Effector CD8-positive, alpha-beta T cell (primary cell): ENCODE data around the gene FXR2.
A peak's percentile ranks its signal among the peaks of the same experiment; 100 is the strongest.
"Not testable (repeated sequence)": the region's sequence is repeated elsewhere in the genome, so short reads cannot be mapped to it uniquely, and the experiment has no call there.

Experiments used
- DNase-seq: peaks from one replicate; lab custom pipeline; 2025; lab: John Stamatoyannopoulos, UW
- total RNA-seq, 4 experiments: gene quantifications; one replicate each; lab custom pipeline; 2026; lab: John Stamatoyannopoulos, UW

Gene FXR2
- 86.1 to 104 (median 100) reads per million in 4 experiments for total RNA-seq

DNA sequence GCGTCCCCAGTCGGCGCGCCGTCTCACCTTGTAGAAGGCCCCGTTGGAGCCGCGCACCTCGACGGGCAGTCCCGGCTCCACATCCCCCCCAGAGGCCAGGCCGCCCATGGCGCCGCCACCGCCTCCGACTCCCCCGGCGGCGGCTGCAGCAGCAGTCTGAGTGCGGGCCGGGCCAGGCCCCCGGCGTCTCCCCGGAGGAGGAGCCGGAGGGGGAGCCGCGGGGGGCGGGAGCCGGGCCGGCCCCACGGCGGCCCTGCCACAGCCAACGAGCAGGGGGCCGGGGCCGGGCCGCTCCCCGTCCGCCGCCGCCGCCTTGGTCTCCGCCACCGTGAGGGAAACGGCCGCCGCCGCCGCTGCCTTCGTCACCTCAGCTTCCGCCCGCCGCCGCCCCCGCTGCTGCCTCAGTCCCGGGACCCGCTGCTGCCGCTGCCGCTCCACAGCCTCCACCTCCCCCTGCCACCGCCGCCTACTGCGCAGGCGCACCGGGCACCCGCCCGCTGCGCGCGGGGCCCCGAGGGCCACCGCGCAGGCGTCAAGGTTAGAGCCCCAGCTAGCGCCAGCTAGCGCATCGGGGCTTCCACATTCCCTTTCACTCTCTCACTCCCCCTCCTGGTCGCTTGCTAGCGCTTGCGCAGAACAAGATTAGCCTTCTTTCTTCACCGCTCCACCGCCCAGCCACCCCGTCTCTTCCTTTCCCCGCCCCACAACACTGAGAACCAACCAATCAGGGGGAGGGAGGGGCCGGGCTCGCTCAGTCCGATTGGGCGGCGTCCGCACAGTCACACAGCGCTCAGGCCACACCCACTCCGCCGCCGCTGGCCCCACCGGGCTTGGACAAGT is at the start of gene FXR2:
TSS of gene FXR2 (minus strand) at position 473 of the 840 bp plus-strand sequence. CDS start at position 108, 365 bp downstream.
- DNase-seq: peak; percentile 97

DNA sequence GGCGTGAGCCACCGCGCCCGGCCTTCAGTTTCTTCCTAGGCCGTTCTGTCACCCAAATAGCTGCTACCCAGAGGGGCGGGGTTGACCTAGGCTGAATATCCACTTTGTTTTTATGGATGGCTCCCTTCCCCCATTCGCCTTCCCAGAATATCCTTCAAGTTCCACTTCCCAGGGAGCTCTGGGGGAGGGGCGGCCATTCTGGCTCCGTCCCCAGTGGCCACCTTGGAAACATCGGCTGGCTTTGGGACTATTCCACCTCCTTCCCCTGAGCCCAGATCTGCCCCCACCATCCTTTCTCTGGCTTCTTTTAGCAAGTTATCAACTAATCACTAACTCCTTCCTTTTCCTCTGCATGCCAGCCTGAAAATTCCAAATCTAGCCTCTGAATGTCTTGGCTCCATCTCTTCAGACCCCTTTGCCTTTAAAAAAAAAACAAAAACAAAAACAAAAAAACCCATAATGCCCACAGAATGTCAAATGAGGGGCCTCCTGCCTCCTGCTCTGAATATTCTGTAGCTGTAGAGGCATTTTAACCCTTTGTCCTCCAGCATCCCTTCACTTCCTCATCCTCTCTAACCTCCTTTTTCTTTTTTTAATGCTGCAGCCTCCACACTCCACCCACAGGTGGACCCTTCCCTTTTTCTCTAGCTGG is 42.4 kb upstream of the FXR2 start:
- DNase-seq: no peak

DNA sequence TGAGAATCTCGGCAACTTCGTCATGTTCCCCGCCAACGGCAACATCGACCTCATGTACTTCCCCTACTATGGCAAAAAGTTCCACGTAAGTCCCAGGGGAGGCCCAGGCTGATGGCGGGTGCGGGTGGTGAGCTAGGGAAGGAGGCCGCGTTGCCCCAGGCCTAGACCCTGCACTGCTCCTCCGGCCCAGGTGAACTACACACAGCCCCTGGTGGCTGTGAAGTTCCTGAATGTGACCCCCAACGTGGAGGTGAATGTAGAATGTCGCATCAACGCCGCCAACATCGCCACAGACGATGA is 40.8 kb upstream of the FXR2 start:
- no peak for DNase-seq

DNA sequence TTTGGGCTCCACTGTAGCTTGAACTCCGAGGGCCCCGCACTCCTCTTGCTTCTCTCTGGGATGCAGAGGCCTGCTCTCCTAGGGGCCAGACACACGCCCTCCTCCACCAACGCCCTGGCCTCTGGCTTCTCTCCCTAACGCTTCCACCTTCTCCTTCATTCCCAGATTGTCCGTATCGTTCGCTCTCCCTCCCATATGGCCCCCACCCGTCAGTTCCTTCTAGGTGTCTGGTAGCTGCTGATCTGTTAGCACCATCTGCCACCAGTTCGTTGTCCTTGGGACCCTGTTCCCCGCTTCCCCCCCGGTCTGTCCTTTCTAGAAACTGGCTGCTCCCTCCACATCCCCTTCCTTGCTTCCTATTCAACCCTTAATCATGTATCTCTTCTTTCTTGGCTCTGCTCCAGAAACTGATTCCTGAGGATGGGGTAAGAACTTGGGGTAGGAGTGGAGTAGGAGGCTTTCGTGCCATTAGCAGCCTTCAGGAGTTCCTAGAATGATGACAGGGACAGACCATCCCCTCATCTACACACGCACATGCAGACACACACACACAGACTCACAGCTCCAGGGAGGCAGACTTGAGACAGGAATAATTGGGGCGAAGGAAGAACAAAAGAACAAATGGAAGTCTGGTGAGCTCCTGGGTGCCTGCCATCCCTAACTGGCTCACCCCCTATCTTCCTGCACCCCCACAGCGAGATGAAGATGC is 40.3 kb upstream of the FXR2 start:
- no peak for DNase-seq

DNA sequence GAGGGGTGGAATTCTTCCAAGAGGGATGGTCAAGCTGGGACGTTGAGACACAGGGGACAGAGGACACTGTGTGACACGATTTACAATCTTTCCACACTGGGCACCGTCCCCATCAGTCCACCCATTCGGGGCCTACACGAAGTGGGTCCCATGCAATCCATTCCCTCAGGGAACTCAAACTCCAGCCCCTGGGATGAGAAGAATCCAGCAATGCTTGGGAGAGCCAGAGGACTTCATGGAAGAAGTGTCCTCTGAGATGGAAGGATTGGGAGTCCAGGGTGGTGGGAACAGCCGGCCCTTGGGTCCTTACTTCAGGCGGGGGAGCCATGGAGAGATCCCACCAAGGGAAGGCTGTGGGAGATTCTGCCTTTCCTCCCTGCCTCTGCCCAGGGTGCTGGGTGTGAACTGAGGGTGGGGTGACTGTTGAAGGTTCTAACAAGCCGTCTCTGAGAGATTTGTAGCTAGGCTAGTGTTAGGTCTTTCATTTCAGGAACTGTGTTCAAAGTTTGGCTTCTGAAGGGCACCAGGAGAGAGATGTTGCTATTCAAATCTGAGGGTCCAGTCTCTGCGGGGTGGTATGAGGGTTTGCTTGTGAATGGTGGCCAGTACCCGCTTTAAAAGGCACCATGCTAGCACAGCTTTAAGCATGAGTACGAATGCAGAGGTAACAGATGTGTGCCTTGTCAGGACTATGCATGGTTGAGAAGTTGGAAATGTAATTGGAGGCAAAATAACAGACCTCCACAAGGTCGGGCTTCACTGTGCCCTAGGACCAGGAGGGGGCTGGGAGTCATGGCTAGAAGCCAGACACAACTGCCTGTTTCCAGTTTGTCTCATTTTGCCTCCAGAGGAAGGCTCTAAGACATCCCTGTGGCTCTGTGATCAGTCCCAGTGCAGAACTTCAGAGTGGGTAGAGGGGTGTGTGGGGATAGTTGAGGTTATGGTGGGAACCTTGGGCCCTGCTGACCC is 38.0 kb upstream of the FXR2 start:
- DNase-seq: no peak

DNA sequence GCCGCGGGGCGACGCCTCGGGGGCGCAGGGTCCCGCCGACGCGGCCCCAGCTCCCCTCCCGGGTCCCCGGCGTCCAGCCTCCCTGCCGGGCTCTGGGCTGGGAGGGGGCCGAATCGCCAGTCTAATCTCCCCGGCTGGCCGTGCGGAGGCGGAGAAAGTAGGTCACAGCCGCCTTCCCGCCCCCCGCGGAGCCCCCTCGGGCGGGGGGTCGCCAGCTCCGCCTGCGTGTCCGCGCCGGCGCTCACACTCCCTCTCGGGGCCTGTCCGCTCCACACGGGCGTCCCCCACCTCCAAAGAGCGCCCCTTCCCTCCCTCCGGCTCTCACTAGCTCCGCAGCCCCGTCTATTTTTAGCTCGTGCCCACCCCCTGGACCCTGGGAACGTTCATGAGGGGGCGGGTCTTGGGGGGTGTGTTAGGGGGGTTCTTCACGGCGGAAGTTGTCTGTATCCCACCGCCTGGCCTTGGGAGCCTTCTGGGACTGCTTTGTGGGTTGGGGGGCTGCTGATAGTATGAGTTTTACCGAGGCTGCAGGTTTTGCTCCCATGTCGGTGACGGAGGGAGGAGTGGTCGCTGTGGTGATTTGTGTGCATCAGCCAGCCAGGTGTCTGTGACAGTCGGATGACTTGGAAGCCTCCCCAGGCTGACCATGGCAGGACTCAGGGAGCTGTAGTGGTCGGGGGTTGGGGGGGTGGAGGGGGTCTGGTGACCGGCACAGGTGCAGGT is 37.1 kb upstream of the FXR2 start:
- no peak for DNase-seq

DNA sequence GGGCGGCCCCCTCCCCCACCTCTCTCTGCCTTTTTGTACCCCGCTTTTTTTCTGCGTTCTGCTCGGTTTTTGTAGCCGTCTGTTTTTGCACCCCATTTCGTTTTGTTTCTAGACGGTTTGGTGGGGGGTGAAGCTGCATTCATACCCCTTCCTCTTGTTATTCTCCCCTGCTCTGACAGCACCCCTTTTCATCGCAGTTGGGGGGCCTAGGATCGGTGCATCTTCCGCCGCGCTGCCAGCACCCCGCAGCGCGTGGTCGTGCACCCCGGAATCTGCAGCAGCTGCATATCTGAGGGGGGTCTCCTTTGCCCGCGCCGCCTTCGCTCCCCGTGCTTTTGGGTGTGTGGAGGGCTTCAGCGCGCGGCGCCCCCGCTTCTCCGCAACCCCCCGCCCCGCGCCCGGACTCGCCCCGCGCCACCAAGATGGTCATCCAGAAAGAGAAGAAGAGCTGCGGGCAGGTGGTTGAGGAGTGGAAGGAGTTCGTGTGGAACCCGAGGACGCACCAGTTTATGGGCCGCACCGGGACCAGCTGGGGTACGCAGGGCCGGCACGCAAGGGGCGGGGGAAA is 36.5 kb upstream of the FXR2 start:
- DNase-seq: no peak

DNA sequence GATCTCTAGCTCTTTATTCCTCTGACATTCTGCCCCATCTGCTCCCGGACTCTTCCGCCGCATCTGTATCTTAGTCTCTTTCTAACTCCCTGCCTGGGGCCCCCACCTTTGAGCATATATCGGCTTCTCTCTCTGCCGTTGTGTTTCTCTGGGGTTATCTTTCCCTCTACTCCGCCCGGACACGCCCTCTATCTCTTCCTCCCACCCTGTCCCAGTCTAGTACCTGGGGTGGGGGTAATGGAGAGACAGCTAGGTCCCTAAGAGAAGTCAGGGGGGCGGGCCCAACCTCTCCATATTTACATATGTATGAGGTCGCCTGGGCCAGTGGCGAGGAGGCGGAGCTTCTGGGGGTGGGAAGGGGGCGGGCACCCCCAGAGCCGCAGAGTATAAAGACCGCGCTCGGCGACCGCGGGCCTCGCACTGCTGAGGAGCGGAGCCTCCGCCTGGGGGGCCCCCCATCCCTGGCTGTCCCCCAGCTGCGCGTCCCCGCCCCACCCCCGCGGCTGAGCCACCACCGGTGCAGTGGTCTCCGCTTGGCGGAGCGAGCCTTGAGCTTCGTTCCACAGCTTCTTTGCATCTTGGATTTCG is 35.9 kb upstream of the FXR2 start, which contains the start of gene ATP1B2:
TSS of gene ATP1B2 (plus strand) at position 418 of the 588 bp plus-strand sequence. CDS start 593 bp downstream, outside the sequence.
- DNase-seq: peak; percentile 85

DNA sequence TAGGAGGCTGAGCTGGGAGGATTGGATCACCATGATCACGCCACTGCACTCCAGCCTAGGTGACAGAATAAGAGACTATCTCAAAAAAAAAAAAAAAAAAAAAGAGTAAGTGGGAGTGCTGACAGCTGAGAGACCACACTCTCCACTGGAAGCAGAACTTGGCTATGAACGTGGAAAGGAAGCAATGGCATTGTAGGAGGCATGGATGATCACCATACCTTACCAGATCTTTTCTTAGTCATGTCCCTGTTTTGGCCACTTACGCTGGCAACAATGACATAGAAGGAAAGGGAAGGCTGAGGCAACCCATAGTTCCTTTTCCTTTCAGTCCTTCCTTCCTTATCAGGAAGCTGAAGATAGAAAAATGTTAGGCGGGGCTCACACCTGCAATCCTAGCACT is 32.3 kb upstream of the FXR2 start:
- DNase-seq: no peak

DNA sequence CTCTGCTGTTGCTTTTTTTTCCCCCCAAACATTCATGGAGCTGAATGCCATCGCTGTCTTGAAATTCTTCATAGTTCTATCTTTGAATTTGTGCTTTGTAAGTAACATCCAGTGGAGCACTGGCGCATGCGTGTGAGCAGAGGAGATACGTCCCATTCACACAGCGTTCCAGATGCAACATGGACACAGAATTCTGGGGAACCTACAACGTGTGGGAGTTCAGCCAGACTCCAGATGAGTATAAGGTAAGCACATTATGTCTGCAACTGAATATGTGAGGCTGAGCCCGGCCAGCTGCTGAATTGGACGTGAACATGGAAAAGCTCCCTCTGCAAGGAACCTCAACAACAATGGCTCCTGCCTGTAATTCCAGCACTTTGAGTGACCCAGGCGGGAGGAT is 31.8 kb upstream of the FXR2 start:
- no peak for DNase-seq

DNA sequence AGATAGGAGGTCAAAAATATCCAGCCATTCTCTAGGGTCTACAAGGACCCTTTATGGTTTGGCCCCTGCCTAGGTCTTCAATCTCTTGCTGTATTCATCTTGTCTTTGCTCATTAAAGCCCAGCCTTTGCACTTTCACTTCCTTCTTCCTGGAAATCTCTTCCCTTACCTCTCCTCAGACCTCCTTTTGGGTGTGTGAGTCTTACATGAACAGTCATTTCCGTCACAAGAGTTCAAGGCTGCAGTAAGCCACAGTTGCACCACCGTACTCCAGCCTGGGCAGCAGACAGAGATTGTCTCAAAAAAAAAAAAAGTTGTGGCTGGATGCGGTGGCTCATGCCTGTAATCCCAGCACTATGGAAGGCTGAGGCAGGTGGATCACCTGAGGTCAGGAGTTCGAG is 30.1 kb upstream of the FXR2 start:
- no peak for DNase-seq

DNA sequence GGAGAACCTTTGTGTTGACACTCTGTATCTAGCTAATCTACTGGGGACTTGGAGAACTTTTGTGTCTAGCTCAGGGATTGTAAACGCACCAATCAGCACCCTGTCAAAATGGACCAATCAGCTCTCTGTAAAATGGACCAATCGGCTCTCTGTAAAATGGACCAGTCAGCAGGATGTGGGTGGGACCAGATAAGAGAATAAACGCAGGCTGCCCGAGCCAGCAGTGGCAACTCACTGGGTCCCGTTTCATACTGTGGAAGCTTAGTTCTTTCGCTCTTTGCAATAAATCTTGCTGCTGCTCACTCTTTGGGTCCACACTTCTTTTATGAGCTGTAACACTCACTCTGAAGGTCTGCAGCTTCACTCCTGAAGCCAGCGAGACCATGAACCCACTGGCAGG is 26.9 kb upstream of the FXR2 start:
- DNase-seq: not testable (repeated sequence)

DNA sequence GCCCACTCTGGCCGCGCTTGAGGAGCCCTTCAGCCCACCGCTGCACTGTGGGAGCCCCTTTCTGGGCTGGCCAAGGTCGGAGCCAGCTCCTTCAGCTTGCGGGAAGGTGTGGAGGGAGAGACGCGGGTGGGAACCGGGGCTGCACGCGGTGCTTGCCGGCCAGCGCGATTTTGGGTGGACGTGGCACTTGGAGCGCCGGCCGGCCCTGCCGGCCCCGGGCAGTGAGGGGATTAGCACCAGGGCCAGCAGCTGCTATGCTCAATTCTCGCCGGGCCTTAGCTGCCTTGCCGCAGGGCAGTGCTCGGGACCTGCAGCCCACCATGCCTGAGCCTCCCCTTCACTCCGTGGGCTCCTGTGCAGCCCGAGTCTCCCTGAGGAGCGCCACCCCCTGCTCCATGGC is 26.1 kb upstream of the FXR2 start:
- no peak for DNase-seq

DNA sequence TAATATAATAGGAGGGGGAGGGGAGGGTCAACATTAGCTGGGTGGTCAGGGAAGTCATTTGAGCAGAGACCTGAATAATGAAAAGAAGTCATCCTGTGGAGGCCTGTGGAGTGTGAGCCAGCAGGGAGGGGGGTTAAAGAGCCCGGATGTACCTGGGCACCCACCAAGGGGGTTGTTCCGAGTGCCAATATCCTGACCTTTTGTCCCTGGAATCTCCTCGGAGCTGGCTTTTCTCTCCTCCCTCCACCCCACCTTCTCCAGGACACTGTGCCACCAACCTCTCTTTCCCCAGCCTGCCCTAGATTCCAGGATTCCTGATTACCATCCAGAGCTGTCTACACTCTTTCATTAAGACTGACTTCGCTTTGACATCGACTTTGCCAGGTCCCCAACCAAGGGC is 21.5 kb upstream of the FXR2 start:
- no peak for DNase-seq

DNA sequence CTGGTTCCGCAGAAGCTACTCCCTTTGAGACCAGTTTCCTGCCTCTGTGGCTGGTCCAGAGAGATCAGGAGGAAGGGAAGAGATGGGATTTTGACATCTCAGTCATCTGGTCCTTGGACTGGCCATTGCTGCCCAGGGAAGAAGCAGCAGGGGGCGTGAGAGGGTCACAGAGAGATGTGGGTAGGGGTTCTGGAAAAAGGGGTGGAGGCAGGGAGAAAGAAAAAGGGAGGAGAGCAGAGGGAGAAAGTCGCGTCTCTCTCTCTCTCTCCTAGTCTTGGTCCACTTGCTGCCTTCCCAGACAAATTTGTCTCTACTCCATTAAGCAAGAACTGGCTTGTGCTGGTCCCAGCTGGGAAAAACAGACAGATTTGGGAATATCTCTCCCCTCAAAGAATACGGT is 19.7 kb upstream of the FXR2 start:
- no peak for DNase-seq

DNA sequence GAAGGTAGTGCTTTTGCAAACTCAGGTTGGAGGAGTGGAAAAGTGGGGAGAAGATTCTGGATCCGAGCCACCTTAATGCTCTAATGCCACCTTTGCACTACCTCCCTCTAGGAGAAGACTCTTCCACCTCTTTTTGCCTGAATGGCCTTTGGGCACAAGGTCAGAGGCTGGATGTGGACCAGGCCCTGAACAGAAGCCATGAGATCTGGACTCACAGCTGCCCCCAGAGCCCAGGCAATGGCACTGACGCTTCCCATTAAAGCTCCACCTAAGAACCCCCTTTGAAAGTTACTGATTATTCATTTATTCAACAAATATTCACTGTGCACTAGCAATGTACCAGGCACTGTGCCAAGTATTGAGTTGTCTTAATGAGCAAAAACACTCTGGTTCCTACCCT is 18.4 kb upstream of the FXR2 start:
- DNase-seq: no peak

DNA sequence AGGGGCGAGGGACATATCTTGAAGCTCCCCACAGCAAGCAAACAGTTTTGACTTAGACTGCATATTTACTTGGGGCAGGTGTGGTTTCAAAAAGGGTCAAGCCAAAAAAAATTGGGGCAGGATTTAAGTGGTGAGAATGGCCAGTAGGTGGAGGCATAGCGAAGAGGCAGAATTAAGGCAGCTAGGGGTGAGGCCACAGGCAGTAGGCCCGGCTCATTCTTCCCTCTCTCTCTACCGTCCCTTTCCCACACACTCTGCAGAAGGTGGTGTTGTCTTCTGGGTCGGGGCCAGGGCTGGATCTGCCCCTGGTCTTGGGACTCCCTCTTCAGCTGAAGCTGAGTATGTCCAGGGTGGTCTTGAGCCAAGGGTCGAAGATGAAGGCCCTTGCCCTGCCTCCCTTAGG is 17.8 kb upstream of the FXR2 start:
- DNase-seq: no peak

DNA sequence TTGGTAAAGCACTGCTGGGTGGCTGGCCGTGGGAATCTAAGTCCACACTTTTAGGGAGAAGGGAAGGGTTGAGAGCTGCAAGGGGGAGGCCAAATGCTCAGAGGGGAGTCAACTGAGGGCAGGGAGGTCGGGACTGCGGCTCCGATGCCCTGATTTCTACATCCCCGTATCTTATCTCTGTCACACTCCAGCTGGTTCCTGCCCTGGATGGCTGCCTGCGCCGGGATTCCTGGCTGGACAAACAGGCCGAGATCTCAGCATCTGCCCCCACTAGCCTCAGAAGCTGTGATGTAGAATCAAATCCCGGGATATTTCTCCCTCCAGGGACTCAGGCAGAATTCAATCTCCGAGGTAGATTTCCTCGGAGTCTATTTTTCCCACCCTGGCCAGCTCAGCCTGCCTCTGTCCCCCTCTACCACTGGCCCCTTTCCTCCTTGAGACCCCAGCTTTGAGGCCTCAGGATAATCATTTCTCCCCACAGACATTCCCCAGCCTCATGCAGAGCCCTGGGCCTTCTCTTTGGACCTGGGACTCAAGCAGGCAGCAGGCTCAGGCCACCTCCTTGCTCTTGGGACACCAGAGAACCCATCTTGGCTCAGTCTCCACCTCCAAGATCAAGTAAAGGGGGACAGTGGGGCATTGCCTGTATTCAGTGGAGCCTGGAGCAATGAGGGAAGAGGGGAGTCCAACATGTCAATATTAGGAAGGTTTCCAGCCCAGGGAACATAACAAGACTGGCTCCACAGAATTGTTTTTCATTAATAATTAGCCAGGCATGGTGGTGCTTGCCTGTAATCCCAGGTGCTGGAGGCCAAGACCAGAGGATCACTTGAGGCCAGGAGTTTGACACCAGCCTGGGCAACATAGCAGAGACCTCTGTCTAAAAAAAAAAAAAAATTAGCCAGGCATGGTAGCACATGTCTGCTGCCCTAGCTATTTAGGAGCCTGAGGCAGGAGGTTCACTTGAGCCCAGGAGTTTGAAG is 17.0 kb upstream of the FXR2 start:
- no peak for DNase-seq
